ENCODE results near the gene OLFML2B. TPM values are rescaled to one million over a fixed set of nuclear protein-coding genes. Genes with fewer than 3 reads are reported as not detected.
"Not testable (repeated sequence)": the region's sequence is repeated elsewhere in the genome, so short reads cannot be mapped to it uniquely, and the experiment has no call there.

The OLFML2B gene
- total RNA-seq, 1 donor from 2014 or later, result 3.2 TPM

DNA sequence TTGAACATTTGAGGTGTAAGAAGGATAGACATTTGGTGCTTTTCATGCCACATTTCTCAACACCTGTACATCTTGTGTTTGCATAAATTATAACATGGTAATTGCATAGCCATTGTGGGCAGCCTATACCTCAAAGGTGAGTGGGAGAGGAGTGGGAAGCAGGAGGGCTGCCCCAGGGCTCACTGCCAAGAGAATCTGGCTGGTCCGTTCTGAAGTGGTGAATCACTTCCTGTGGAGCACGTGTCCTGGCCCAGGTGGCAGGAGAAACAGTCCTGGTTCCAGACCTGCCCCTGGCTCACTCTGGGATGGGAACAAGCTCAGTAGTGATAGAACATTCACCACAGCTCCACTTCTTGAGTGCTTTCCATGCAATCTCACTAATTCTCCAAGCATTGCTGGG is 11.6 kb upstream of the OLFML2B start:
- DNase-seq (ENCODE audit: low read depth), result peak; percentile 56

DNA sequence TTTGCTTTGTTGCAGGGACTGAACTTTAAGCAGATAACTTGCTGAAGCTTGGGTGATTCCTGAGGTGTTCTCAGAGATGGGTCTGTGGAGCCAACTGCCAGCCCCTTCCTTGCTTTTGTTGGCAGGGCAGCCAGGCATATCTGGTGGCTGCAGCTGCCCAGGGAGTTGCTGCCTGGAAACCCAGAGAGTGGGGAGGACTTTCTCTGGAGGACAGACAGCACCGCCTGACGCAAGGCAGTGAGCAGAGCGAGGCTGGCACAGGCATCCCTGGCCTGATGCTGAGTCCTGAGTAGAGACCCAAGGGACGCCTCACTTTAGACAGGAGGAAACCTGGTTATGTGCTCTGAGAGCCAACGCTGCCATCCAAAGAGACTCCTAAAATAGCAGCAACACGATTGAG is 9.8 kb upstream of the OLFML2B start:
- DNase-seq (ENCODE audit: low read depth), result no peak

DNA sequence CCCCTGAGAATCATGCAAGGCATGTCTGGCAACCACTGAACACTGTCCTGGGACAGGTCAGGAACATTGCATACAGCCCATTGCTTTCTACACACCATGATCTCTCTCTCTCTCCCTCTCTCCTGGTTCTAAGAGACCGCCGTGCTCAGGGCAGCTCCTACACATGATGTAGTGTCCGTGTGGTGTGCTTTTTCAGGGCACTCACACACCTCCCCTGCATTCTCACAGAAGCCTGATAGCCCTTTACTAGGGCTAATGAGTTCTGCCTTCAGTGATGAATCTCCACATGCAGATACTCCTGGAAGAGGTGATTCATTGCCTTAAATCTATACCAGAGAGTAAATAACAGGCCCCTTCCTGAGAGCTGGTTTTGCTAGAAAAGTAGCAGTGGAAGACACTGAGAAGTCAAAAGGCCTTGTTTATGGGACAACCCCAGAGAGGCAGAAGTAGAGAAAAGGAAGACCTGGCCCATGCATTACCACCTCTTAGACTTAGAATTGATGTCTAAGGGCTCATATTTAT is 7.2 kb upstream of the OLFML2B start:
- no peak for DNase-seq (ENCODE audit: low read depth)

DNA sequence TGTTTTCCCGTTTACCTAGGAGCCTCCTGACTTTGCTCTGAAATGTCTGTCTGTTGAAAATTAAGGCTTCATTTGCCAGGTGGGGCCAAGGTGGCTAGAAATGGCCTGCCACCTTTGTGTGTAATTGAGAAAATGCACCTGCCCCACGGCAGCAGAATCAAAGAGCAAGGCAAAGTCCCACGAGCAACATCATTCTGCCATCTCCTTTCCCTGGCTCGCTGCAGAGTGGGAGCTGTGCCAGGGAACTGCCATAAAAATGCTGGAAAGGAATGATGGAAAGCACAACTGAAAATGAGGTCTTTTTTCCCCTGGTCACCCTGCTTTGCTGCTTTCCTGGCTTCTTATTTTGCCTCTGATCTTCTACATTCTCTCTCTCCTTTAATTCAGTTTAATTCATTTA is 5.5 kb upstream of the OLFML2B start:
- DNase-seq (ENCODE audit: low read depth), result no peak

DNA sequence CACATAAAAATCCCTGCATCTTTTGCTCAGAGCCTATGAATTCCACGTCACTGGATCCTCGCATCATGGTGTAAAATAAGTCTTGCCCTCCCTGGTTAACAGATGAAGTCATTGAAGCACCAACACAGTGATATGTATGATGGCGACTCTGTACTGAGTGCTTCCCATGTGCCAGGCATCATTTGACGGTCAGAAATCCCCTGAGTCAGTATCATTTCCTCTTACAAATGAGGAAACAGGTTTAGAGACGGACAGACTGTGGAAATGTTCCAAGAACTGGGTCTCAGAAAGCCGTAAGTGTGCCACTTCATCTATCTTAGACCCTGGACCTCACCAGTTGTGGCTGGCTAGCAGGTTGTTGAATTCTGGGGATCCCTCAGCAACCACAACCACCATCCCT is 5.1 kb upstream of the OLFML2B start:
- no peak for DNase-seq (ENCODE audit: low read depth)

DNA sequence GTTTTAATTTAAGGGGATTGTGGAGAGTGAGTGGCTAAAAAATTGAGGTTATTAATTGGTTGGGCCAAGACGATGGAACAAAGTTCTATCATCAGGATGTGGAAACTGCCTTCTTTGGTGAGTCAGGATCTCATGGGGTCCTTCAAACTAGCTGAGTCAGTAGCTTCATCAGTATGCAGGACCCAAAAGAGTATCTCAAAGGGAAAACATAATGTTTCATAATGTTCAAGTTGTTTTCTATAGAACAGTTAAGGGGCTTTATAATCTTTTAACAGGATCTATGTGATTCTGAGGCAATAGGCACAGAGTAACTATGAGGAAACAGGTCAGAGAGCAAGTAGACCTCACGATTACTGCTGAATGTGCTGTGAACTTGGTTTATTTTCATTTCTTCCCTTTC is 3.2 kb upstream of the OLFML2B start:
- DNase-seq (ENCODE audit: low read depth), result no peak

DNA sequence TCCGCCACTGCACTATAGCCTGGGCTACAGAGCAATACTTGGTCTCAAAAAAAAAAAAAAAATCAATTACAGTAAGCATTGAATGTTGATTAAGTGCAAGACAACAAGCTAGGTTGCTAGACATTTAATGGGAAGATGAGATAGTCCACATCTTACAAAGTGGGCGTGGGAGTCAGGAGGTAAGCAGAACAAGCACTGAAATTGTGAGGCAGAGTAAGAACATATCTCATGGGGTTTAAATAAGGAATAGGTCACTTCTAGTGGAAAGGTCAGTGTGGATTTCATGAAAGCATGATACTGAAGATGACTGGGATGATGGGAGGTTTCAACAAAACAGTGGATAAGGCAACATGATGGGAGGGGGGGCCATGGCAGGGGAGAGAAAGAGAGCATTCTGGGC is 1.9 kb upstream of the OLFML2B start:
- no peak for DNase-seq (ENCODE audit: low read depth)

DNA sequence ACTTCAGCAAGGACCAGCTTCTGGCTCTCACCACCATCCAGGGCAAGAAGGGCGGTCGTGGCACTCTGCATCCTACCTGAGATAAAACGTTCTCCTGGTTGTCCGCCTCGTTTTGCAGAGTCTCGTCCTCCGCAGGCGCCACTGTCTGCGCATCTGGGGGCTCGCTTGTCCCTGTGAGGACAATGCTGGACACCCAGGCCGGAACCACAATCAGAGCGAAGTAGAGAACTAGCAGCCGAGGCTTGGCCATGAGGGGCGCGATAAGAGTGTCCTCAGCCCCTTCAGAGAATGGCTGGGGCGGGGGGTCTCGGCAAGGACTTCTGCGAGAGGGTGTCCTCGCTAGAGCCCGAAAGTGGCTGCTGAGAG is 505 bp downstream of the OLFML2B start:
- DNase-seq (ENCODE audit: low read depth), result no peak

DNA sequence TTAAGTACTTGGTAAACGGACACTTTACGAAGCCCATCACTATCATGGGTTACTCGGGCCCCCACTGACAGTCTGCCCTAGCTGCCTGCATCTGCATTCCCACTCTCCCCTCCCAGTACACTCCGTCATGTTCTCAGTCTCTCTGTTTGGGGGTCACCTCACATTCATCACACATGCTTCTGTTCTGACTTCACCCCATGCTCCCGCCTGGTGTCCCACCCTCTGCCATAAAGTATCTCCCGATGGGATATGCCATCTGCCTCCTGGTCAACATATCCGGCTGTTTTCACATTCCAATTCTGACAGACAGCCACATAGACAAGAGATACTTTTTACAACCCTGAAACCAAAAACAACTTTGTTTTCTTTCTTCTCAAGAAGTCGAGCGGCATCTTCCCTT is 1.0 kb downstream of the OLFML2B start:
- no peak for DNase-seq (ENCODE audit: low read depth)

DNA sequence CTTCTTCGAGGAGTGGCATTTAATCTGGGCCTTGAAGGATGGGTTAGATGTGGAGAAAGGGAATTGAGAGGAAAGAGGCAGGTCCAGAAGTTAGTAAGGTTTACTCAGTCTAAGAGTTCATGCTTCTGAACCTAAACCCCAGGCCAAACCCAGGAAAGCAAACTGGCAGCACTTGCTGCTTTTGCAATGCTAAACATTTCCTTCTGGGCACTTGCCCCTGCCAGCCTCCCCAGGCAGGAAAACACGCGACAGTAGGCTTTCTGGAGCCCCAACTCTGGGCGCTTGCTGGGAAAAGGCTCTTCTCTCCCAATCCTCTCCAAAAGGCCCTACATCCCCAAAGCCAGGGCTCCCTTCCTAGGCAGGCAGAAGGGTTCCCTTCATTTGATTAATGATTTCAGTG is 2.5 kb downstream of the OLFML2B start:
- no peak for DNase-seq (ENCODE audit: low read depth)

DNA sequence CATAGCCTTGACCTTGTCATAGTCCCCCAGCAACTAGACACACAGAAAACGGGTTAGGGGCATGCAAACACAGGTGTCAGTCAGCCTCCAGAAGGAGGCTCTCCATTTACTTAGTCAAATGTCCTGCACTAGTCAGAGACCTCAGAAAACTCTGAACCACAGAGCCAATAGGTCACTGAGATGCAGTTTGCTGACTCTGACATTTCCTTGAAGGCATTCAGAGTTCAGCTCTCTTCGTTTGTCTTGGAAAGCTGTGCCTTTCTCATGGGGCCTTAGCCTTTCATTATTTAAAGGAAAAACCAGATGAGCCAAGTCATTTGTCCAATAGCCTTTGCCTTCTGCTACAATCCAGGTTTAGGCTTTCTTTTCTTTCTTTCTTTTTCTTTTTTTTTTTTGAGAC is 3.5 kb downstream of the OLFML2B start:
- peak; percentile 74 for DNase-seq (ENCODE audit: low read depth)

DNA sequence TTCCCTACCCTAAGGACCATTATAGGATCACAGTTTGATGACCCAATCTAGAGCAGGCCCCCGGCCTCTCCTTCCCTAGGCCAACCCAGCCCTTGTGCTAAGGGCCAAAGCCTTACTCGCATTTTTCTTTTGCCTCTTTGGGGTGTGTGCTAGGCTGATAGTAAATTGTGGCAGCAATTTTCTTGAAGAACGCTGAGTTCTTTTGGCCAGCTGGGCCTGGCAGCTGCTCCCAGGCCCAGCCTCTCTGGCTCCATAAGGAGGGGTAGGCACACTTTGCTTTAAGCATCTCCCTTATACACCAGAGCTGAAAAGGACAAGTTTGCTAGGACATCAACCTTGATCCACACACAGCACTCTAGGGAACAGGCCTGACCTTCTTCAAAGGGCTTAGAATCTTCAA is 4.2 kb downstream of the OLFML2B start:
- DNase-seq (ENCODE audit: low read depth), result no peak

DNA sequence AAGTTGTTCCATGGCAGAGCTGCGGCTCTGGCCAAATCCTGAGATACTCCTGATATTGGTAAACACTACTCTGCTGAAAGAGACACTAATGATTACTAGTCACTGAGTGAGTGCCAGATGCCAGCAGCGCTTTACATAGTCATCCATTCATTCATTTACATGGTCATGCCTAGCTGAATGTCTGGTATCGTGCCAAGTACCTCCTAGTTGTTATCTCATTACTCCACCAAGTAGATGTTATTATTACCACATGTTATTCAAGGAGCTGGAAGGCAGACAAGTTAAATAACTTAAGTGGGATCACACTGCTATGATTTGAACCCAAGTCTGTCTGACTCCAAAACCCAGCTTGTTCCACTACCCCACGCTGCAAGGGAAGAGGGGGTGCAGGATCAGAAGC is 4.7 kb downstream of the OLFML2B start:
- peak; percentile 99 for DNase-seq (ENCODE audit: low read depth)

DNA sequence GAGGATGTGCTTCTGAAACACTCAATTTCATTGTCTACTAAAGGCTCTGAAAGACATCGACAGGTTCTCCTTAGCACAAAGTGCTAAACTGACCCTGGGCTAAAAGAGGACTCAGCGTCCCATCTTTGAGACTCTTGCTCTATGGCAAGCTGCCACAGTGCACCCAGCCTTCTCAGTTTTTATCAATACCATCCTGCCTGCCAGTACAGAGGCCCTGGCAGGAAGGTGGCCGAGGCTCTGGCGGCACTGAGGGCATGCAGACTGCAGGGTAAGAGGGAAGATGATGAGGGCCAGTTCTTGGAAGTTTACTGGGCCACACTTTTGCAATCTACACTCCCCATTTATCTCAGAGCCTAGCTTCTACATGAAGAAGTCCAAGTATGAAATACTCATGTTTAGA is 5.3 kb downstream of the OLFML2B start:
- DNase-seq (ENCODE audit: low read depth), result no peak

DNA sequence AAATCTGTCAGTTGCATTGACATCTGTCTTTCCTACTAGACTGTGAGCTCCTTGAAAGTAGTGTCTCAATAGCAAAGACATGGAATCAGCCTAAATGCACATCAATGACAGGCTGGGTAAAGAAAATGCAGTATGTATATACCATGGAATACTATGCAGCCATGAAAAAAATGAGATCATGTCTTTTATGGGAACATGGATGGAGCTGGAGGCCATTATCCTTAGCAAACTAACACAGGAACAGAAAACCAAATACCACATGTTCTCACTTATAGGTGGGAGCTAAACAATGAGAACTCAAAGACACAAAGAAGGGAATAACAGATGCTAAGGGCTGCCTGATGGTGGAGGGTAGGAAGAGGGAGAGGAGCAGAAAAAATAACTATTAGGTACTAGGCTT is 5.9 kb downstream of the OLFML2B start:
- not testable (repeated sequence) for DNase-seq (ENCODE audit: low read depth)

DNA sequence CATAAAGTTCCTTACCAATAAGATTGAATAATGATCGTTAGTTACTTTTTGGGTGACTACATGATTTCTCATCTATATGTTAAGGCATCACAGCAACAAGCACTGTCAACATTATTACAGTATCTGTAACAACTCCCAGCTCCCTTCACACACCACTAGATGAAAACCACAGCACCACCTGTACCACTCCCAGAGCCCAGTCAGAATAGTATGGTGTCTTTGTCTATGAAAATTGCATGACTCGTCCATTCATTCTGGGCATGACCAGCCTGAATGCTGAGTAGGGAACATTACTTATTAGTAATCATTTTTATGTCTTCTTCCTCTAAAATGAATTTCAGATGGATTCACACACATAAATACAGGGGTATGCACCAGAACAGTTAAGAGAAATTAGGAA is 7.0 kb downstream of the OLFML2B start:
- peak; percentile 48 for DNase-seq (ENCODE audit: low read depth)

DNA sequence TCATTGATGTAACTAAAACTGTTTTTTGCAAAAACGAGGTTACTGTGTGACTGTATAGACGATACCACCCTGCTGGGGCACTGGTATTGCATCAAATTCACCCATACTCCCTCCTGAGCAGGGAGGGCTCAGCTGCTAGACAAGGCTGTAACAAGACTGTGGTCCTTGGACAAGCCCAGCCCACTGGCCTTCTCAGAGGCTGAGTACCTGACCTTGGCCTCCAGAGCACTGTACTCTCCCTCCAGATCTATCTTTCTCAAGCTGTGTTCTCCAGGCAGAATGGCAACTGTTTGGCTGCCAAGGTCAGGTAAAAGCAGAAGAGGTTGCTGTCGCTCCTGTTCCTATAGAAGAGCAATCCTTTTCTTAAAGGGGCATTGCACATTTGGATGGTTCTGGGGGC is 8.5 kb downstream of the OLFML2B start:
- DNase-seq (ENCODE audit: low read depth), result no peak

DNA sequence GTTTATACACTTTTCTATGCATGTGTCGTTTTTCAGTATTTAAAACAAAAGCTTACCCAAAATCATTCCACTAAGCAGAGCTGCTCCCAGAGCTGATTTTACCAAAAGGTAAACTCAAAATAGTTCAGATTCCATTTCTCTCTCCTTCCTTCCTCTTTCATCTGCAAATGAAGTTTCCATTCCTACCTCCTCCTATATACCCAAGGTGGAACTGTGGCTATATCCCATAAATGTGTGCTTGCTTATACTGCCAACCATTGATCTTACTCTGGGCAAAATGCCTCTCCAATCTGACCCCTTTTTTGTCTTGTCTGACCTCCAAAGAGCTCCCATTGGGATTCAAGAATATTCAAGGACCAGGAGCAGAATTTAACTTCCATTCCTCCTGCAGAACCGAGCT is 9.5 kb downstream of the OLFML2B start:
- no peak for DNase-seq (ENCODE audit: low read depth)

DNA sequence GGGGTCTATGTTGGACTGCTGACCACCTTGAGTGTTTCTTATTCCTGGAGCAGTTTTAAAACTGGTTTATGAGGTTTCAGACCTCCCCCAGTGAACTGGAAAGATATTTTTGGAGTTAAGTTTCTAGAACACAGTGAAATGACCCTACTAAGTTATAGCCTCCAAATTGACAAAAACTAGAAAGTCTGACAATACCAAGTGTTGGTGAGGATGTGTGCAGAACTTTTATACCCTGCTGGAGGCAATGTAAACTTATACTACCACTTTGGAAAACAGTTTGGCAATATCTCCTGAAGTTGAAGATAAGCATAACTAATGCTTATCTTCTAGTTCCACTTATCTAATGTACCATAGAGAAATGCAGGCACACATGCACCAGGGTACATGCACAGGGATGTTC is 10.4 kb downstream of the OLFML2B start:
- DNase-seq (ENCODE audit: low read depth), result no peak

DNA sequence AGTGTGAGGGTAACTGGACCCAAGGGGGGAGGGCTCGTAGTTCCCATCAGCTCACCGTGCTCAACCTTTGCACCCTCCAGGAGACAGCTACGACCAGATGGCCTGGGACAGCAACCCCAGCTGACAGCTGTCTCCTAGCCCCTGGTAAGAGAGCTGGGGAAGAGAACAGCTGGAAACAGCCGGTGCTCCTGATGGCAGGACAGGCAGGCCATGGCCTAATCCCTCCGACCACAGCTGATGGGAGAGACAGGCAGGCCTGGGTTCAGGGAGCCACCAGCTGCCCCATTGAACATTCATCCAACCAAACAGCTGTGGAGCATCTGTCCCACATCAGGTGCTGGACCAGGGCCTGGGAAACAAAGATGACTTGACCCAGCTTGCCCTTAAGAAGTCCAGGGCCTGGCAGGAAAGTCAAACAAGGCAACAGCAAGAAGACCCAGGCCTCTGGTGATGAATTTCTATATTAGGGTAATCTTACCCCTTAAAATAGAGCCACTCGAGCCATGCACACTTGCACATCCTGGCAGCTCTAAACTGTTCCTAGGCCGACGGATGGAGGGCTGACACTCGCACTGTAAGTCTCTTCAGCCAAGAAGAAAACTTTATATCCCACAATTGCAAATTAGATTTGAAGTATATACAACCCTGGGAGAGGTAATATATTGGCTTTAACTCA is 12.2 kb downstream of the OLFML2B start:
- DNase-seq (ENCODE audit: low read depth), result no peak

DNA sequence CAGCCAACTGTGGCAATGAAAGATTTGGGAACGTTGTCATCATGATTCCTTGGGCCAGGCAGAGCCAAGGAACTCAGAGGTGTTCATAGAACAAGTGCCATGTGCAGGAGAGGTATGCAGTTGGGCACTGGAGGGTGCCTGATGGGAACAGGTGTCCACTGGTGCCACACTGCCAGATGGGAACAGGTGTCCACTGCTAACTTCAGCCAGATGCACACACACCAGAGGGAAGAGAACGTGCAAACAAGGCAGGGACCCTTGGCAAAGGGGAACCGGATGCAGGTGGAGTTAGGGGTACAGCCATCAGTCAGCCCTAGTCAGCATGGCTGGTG is 13.5 kb downstream of the OLFML2B start:
- DNase-seq (ENCODE audit: low read depth), result no peak

DNA sequence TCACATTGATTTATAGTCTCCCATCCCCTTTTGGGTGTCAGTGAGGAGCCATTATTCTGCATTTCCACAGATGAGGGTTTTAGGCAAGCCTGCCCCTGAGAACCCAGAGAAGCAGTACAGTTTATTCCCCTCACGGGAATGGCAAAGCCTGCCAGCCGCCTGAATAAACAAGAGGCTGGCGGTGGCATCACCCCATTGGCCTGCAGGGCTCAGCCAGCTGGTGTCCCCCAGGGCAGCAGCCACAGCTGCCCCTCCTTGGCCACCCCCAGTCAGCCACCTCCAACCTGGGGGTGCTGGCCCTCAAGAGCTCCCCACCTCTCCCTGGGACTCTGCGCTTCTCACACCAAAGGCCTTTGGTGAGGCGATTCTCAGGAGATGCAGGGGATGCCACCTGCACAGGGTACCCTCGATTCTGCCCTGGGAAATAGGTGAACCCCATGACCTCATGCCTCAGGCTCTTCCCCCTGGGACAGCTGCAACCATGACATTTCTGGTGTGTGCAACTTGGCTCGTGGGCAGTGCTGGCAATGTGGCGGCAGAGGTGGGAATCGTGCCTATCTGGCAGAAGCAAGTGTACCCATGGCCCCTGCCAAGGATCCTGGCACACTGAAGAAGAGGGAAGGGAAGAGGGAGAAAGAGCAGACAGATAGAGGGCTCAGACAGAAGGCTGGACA is 14.0 kb downstream of the OLFML2B start:
- no peak for DNase-seq (ENCODE audit: low read depth)

DNA sequence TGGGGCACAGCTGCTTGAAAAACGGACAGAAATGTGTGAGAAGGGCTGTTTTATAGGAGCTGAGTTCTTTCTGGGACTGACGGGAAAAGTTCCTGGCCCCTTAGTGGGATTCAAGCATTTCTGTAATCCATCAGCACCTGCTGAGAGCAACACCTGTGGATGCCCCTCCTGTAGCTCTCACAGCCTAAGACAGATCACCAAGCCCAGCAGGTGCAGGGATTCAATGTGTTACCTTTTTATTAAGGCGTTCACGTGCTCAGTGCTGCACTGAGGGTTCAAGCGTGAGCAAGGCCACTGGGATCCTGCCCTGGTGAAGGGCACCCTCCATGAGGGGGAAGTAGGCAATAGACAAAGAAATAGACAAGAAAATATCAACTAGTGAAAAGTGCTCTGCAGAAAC is 14.9 kb downstream of the OLFML2B start:
- DNase-seq (ENCODE audit: low read depth), result no peak

DNA sequence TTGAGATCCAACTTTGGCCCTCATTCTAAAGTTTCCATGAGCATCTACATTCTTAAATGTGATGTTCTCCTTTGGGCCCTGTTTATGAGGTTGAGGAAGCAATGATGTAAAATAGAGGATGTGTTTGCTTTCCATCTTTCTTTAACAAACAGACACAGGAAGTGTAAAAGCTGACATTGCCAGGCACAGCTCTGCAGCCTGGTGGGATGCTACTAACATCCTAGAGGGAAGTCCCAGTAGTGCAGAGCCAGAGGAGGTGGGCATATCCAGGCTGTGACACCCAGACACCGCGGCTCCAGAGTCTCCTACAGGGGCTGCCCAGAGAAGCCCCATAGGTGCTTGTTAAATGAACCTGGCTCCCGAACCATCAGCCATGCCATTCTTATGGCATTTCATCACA is 16.2 kb downstream of the OLFML2B start:
- no peak for DNase-seq (ENCODE audit: low read depth)

Measured in renal cortical epithelial cell (primary cell).